ENCODE data around the gene SMYD3.

DNA sequence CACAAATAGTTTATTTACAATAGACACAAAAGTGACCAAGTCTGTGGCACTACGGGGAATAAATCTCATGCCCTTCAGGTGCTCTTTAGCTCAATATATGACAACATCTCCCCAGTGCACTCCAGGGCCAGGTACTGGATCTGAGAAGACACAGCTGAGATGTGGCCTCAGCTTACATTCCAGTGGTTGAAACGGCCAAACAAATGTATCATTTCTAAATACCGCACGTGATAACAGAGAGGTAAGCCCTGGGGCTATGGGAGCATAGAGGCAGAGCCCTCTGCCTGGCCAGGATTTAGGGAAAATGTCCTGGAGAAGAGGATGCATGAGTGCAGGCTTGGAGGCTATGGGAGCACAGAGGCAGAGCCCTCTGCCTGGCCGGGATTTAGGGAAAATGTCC, 630.5 kb downstream of the SMYD3 start:
- TF ChIP-seq, protein P1, sequence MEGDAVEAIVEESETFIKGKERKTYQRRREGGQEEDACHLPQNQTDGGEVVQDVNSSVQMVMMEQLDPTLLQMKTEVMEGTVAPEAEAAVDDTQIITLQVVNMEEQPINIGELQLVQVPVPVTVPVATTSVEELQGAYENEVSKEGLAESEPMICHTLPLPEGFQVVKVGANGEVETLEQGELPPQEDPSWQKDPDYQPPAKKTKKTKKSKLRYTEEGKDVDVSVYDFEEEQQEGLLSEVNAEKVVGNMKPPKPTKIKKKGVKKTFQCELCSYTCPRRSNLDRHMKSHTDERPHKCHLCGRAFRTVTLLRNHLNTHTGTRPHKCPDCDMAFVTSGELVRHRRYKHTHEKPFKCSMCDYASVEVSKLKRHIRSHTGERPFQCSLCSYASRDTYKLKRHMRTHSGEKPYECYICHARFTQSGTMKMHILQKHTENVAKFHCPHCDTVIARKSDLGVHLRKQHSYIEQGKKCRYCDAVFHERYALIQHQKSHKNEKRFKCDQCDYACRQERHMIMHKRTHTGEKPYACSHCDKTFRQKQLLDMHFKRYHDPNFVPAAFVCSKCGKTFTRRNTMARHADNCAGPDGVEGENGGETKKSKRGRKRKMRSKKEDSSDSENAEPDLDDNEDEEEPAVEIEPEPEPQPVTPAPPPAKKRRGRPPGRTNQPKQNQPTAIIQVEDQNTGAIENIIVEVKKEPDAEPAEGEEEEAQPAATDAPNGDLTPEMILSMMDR (IDR thresholded peaks at IDR 0.05), result no peak
- no peak for TF ChIP-seq POLR2A (IDR thresholded peaks at IDR 0.05)
